Measurements from ENCODE around the gene ID4.

Gene ID4
- total RNA-seq, result 0.10 to 0.65 reads per million in 2 donors

- no peak for DNase-seq
Observed at GRCh38 chr6:19836799-19837510, at the start of gene ID4. ID4 (plus strand) TSS chr6:19837370; CDS start chr6:19837755, 385 bp downstream.

GRCh38 chr6:19788686-19789085 is 48.5 kb upstream of the ID4 start:
- DNase-seq, result no peak

DNA sequence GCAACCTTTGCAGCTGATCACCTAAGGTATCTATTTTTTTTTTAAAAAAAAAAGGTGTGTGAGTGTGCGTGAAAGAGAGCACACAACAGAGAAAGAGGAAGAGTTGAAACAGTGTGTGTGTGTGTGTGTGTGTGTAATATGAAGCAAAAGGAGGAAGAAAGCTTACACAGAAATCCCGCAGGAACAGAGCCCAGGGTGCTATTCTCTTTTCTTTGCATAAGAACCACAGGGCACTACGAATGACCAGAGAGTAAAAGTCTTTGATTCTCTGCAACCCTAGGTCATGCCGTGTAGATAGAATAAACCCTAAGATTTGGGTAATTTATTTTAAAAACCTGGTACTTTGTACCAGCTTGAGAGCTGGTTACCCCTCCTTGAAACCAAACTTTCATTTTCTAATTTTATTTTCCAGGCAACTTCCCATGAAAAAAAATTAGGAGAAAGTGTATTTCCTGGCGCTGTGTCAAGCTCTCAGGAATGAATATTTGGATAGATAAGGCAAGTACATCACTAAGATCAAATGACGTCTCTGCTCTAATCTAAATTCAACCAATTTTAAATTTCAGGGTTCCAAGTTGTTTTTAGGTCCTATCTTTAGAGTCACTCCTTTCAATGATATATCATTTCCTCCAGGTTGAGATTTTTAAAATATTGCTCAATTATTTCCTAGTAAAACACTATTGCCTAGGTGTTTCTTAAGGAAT is 47.9 kb upstream of the ID4 start:
- DNase-seq, result no peak

- DNase-seq, result no peak
Observed at GRCh38 chr6:19791267-19791666, 45.9 kb upstream of the ID4 start.

DNA sequence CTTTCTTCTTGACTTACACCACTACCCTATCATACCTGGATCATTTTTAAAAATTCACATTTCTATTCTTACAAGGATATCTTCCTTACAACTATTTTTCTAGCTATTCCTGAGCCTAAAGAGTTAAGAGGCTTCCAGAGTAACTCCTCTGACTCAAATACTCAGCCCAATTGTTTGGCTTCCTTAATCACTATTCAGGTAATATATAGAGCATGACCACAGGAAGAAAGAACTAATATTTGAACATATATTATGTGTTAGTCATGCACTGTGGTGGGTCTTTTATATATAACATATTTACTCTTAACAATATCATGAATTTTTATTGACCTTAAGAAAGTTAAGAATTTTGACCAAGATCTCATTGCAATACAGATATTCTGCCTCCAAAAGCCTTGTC is 42.0 kb upstream of the ID4 start:
- DNase-seq, result no peak

DNA sequence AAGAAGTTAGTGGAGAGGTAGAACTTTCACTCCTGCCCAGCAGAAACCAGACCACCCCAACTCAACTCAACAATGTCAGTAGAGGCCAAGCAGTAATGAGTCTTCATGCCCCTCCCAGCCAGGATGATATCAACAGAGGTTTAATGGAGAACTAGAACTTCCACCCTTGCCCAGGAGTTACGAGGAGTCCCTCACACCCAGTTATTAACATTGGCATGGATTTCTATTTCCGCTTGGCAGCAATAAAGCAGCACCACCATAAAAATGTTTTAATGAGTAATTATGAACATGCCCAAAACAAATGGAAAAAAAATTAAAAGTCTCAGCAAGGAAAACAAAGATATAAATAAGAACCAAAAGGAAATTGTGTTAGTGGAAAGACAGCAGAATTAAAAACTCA is 40.7 kb upstream of the ID4 start:
- no peak for DNase-seq

DNA sequence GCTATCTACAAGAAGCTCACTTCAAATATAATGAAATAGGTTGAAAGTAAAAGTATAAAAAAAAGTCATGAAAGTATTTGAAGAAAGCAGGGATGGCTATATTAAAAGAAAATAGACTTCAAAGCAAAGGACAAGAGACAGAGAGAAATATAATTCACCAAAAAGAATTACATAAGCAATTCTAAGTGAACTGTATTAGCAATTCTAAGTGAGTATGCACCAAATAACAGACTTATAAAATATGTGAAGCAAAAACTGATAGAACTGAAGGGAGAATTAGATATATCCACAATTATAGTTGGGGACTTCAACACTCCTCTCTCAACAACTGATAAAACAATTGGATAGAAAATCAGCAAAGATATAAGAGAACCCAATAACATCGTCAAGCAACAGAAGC is 38.8 kb upstream of the ID4 start:
- no peak for DNase-seq

DNA sequence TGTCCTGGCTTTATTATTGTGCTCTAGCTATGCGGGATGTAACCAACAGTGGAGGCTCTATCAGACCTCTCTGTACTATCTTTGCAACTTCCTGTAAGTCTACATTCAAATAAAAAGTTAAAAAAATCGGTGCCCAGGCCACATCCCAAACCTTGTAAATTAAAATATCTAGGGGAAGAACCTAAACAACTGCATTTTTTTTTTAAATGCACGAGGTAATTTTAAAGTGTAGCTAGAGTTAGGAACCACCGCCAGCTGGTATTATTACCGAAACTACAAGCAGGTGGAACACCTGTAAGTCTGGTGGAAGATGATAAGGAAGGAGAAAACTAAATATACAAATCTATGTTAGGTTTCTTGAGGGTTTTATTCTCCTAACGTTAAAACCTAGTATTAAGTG is 34.5 kb upstream of the ID4 start:
- DNase-seq, result no peak

GRCh38 chr6:19803331-19804204 is 33.6 kb upstream of the ID4 start:
- DNase-seq, result no peak

DNA sequence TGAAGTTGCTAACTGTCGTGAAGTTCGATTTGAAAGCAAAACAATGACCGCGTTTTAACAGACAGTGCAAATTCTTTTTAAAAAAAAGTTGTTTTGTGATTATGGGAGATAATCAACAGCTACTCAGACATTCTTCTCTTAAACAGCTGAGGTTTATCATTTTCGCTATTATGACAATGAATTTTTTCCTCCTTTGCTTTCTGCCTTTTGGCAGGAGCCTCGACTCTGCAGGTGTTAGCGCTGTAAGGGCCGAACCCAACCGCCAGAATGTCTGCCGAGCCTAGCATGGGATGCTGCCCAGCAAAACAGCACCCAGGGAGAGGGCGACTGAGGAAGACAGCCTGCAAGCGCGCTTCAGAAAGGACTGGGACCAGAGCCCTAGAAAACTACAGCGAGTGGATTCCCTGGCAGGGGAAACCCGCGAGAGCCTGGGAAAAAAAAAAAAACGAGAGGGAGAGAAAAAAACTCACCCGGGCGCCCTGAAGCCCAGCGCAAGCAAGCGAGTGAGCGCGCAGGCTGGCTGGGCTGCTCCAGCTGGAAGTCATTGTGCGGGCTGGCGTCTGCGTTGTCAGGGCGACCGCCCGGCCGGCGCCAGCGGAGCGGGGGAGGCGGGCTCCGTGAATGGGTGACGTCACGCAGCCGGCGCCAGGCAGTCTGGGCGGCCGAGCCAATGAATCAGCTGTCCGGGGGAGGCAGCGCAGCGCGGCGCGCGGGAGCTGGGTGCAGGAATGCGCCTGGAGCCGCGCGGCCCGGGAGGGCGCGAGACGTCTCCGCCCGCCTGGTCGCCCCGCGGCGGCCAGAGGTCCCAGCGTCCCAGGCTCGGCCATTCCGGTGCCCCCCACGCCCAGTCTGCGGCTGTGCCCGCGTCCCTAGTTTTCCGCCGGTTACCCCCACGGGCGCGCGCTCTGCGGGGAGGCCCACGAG is 32.7 kb upstream of the ID4 start:
- no peak for DNase-seq

GRCh38 chr6:19805129-19805481 is 32.1 kb upstream of the ID4 start:
- DNase-seq, result no peak

DNA sequence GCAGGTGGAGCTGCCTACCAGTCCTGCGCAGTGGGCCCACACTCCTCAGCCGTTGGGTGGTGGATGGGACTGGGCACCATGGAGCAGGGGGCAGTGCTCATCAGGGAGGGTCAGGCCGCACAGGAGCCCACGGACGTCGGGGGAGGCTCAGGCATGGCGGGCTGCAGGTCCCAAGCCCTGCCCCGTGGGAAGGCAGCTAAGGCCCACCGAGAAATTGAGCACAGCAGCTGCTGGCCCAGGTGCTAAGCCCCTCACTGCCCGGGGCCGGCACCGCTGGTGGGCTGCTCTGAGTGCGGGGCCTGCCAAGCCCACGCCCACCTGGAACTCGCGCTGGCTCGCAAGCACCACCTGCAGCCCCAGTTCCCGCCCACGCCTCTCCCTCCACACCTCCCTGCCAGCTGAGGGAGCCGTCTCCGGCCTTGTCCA is 30.2 kb upstream of the ID4 start:
- DNase-seq, result no peak

GRCh38 chr6:19811397-19812079 is 25.6 kb upstream of the ID4 start:
- no peak for DNase-seq

DNA sequence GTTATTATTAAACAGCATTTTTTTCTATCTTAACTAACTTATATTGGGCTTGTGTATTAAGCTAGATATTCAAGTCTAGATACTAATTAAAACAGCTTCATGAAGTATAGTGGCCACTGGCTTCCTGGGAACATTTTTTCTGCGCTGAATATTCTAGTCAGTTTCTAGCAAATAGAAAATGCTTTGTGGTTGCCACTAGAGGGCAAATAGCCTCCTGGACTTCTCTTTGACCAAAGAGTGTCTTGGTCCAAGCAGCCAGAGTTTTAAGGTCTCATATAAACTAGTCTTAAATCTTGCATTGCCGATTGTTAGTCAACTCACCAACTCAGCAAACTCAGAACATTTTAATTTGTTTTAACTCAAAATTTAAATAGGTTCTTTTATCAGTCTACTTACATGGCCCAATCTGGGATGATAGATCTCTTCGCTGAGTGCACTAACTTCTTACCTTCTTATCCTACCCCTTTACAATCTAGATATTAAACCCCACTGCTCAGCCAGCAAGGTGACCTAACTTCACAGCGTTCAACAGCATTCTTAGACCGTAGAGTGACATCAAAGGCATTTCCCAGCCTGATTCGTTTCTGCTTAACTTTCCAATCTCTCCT is 24.6 kb upstream of the ID4 start:
- DNase-seq, result no peak

GRCh38 chr6:19818805-19819204 is 18.4 kb upstream of the ID4 start:
- no peak for DNase-seq

DNA sequence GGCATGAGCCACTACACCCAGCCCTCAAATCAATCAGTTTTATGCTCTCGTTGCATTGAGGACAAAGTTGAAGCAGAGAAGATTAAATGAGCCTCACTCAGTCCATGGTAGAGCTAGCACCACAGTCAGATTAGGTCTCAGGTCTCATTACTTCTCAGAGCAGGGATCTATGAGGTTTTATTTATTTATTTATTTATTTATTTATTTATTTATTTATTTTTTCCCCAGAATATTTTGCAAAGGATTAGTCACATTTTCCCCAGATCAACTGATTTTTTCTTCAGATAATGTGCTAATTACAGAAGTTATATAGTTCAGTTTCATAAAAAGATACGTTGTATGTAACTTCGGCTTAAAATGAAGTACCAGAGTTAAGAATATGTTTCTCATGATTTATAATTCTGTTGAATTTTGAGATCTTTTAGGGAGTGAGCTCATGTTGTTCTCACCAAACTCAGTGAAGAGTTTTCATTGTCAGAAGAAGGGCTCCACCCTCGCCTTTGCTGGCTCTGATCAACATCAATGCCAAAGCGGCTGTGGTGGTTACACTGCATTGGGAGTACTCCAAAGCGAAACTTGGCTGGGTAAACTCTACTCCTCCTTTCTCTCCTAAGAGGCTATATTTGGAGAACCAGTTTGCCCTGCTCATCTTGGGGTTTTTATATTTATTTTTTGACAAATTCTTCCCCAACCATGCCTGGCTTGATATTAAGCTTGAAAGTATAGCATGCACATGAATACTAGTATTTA is 12.9 kb upstream of the ID4 start:
- DNase-seq, result no peak

DNA sequence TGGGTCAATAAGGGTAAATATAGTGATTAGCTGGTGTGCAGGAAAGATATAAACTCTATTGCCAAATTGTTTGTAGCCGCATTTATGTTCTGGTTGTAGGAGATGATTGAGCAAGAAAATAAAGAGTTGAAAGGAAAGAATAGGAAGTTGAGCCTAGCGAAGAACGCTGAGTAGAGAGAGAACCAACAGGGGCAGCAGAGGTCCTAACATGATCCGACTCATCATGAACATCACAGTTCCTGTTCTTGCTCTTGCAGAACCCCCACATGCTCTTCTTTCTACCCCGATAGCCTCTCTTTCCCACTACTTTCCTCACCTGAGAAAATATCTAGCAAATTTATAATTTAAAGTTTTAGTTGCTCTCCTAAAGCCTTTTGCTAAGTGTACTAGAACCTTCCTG is 9.9 kb upstream of the ID4 start:
- no peak for DNase-seq

GRCh38 chr6:19827903-19828302 is 9.3 kb upstream of the ID4 start:
- no peak for DNase-seq

GRCh38 chr6:19830171-19830570 is 7.0 kb upstream of the ID4 start:
- DNase-seq, result no peak

- DNase-seq, result no peak
Observed at GRCh38 chr6:19831358-19831757, 5.8 kb upstream of the ID4 start.

DNA sequence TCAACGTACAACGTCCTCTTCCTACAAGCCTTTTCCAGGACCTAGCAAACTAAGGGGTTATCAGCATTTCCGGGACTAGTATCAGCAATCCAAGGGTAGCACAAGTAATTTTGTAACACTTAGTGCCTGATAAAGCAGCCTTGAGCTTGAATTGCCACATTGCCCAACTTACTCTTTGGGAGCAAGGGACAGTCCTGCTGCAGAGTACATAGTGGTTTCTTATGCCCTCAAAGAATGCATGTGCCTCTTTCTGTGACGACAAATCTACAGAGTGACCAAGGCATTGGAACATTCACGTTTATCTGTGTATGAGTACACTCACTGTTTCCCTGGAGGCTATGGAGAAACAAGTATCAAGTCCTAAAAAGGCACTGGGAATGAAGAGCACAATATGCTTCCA is 3.2 kb upstream of the ID4 start:
- DNase-seq, result no peak

All from activated gamma-delta T cell (primary cell).